ENCODE data around the gene SLC17A2.

The SLC17A2 gene

GRCh38 chr6:25930532-25931410, at the start of gene SLC17A2:
TSS of gene SLC17A2 (minus strand) at chr6:25930691. CDS start at chr6:25925796, 4,895 bp downstream.
- no peak for DNase-seq

- DNase-seq: no peak
Measured at GRCh38 chr6:25975923-25976560, 45.6 kb upstream of the SLC17A2 start.

GRCh38 chr6:25973923-25974555, 43.5 kb upstream of the SLC17A2 start:
- DNase-seq: no peak

- DNase-seq: no peak
Measured at GRCh38 chr6:25972902-25973301, 42.4 kb upstream of the SLC17A2 start.

- no peak for DNase-seq
Measured at GRCh38 chr6:25972128-25972527, 41.6 kb upstream of the SLC17A2 start.

GRCh38 chr6:25971187-25971821, 40.8 kb upstream of the SLC17A2 start:
- no peak for DNase-seq

GRCh38 chr6:25968769-25969168, 38.3 kb upstream of the SLC17A2 start:
- DNase-seq: no peak

GRCh38 chr6:25966711-25967110, 36.2 kb upstream of the SLC17A2 start:
- DNase-seq: no peak

- no peak for DNase-seq
Measured at GRCh38 chr6:25965058-25965457, 34.6 kb upstream of the SLC17A2 start.

GRCh38 chr6:25963426-25964123, 33.1 kb upstream of the SLC17A2 start:
- peak in 2 of 3 experiments; percentile 50 to 77 for DNase-seq

GRCh38 chr6:25962149-25963127, 31.9 kb upstream of the SLC17A2 start, which contains the start of gene TRIM38:
TSS of gene TRIM38 (plus strand) at chr6:25962802. CDS start at chr6:25966523, 3,721 bp downstream.
- DNase-seq: peak in 1 of 3 experiments; percentile 66

- DNase-seq: no peak
Measured at GRCh38 chr6:25961619-25962148, 31.2 kb upstream of the SLC17A2 start.

GRCh38 chr6:25960734-25961133, 30.2 kb upstream of the SLC17A2 start:
- DNase-seq: no peak

- no peak for DNase-seq
Measured at GRCh38 chr6:25959890-25960536, 29.5 kb upstream of the SLC17A2 start.

- DNase-seq: no peak
Measured at GRCh38 chr6:25958700-25959162, 28.2 kb upstream of the SLC17A2 start.

GRCh38 chr6:25956226-25956625, 25.7 kb upstream of the SLC17A2 start:
- DNase-seq: no peak

GRCh38 chr6:25954756-25955155, 24.3 kb upstream of the SLC17A2 start:
- DNase-seq: no peak

GRCh38 chr6:25953733-25954132, 23.2 kb upstream of the SLC17A2 start:
- DNase-seq: no peak

GRCh38 chr6:25952535-25952934, 22.0 kb upstream of the SLC17A2 start:
- DNase-seq: no peak
